ENCODE data around the gene TSPY10.
"Not testable (repeated sequence)": the region's sequence is repeated elsewhere in the genome, so short reads cannot be mapped to it uniquely, and the experiment has no call there.

- TF ChIP-seq CTCF, POLR2A (IDR thresholded peaks at IDR 0.05): not testable (repeated sequence)
Observed at GRCh38 chrY:9504396-9504795, 23.3 kb upstream of the TSPY10 start.

All from right lobe of liver (tissue), 4 donors.